Esophagus muscularis mucosa (tissue), 4 donors: ENCODE measurements around the gene BBLN.

Experiments
- CTCF ChIP-seq, 3 experiments: fragments of 200-600 bp in 2 of 3; fragments of 450-650 bp in 1 of 3; sonication (generic) in 2 of 3; IDR thresholded peaks; one replicate each; pipeline ENCODE4 v1.5.1; 2017 to 2019; ENCODE audit warnings: antibody characterized with exemption in 3 of 3, mild to moderate bottlenecking in 2 of 3, moderate library complexity in 1 of 3
- EP300 ChIP-seq: sonication (generic); formaldehyde crosslinking; IDR thresholded peaks from one replicate; pipeline ENCODE4 v1.6.1; 2017; ENCODE audit warnings: antibody characterized with exemption
- POLR2A ChIP-seq: fragments of 450-650 bp; IDR thresholded peaks from one replicate; pipeline ENCODE4 v1.6.1; 2017; ENCODE audit warnings: antibody characterized with exemption, moderate library complexity, mild to moderate bottlenecking, low read depth
- POLR2AphosphoS5 ChIP-seq, 2 donors: sonication (generic); formaldehyde crosslinking; IDR thresholded peaks; one replicate each; pipeline ENCODE4 v1.6.1; 2017; ENCODE audit warnings: antibody characterized with exemption in 2 of 2

- TF ChIP-seq POLR2A, result no peak
- TF ChIP-seq CTCF (IDR thresholded peaks at IDR 0.05), result peak; percentile 31 to 65 (median 59)
- TF ChIP-seq POLR2AphosphoS5 (IDR thresholded peaks at IDR 0.05), result peak; percentile 74 to 79
- TF ChIP-seq EP300, result no peak
Observed at GRCh38 chr9:128192601-128193371, 32.7 kb downstream of the BBLN start.
